Measurements from ENCODE around the gene SLC44A3.
"Not testable (repeated sequence)": the region's sequence is repeated elsewhere in the genome, so short reads cannot be mapped to it uniquely, and the experiment has no call there.

Gene SLC44A3

GRCh38 chr1:94836891-94837290 lies 16.7 kb downstream of the SLC44A3 start:
- DNase-seq (ENCODE audit: low read depth in 2 of 2): no peak

GRCh38 chr1:94840381-94840780 lies 20.2 kb downstream of the SLC44A3 start:
- not testable (repeated sequence) for DNase-seq (ENCODE audit: low read depth in 2 of 2)

- no peak for DNase-seq (ENCODE audit: low read depth in 2 of 2)
These were observed 20.7 kb downstream of the SLC44A3 start for GRCh38 chr1:94840808-94841207.

- DNase-seq (ENCODE audit: low read depth in 2 of 2): no peak
These were observed 23.3 kb downstream of the SLC44A3 start for GRCh38 chr1:94843430-94843829.

- DNase-seq (ENCODE audit: low read depth in 2 of 2): no peak
These were observed 23.7 kb downstream of the SLC44A3 start for GRCh38 chr1:94843846-94844245.

GRCh38 chr1:94846308-94846707 lies 26.2 kb downstream of the SLC44A3 start:
- DNase-seq (ENCODE audit: low read depth in 2 of 2): no peak

GRCh38 chr1:94851571-94851970 lies 31.4 kb downstream of the SLC44A3 start:
- DNase-seq (ENCODE audit: low read depth in 2 of 2): no peak

GRCh38 chr1:94852788-94853187 lies 32.6 kb downstream of the SLC44A3 start:
- DNase-seq (ENCODE audit: low read depth in 2 of 2): no peak

- peak; percentile 47 to 55 for DNase-seq (ENCODE audit: low read depth in 2 of 2)
These were observed 34.5 kb downstream of the SLC44A3 start for GRCh38 chr1:94854458-94855306.

- DNase-seq (ENCODE audit: low read depth in 2 of 2): no peak
These were observed 35.1 kb downstream of the SLC44A3 start for GRCh38 chr1:94855307-94855700.

GRCh38 chr1:94856004-94856403 lies 35.8 kb downstream of the SLC44A3 start:
- DNase-seq (ENCODE audit: low read depth in 2 of 2): no peak

GRCh38 chr1:94856868-94857267 lies 36.7 kb downstream of the SLC44A3 start:
- no peak for DNase-seq (ENCODE audit: low read depth in 2 of 2)

GRCh38 chr1:94858276-94858675 lies 38.1 kb downstream of the SLC44A3 start:
- no peak for DNase-seq (ENCODE audit: low read depth in 2 of 2)

GRCh38 chr1:94859174-94859573 lies 39.0 kb downstream of the SLC44A3 start:
- no peak for DNase-seq (ENCODE audit: low read depth in 2 of 2)

GRCh38 chr1:94862718-94863117 lies 42.6 kb downstream of the SLC44A3 start:
- DNase-seq (ENCODE audit: low read depth in 2 of 2): no peak

- DNase-seq (ENCODE audit: low read depth in 2 of 2): no peak
These were observed 43.2 kb downstream of the SLC44A3 start for GRCh38 chr1:94863297-94863911.

GRCh38 chr1:94863919-94864318 lies 43.8 kb downstream of the SLC44A3 start:
- no peak for DNase-seq (ENCODE audit: low read depth in 2 of 2)

- no peak for DNase-seq (ENCODE audit: low read depth in 2 of 2)
These were observed 44.7 kb downstream of the SLC44A3 start for GRCh38 chr1:94864821-94865220.

- DNase-seq (ENCODE audit: low read depth in 2 of 2): no peak
These were observed 45.2 kb downstream of the SLC44A3 start for GRCh38 chr1:94865360-94865759.

GRCh38 chr1:94866164-94866807 lies 46.1 kb downstream of the SLC44A3 start:
- no peak for DNase-seq (ENCODE audit: low read depth in 2 of 2)

GRCh38 chr1:94871031-94871430 lies 50.9 kb downstream of the SLC44A3 start:
- DNase-seq (ENCODE audit: low read depth in 2 of 2): no peak

GRCh38 chr1:94872771-94873495 lies 52.8 kb downstream of the SLC44A3 start:
- DNase-seq (ENCODE audit: low read depth in 2 of 2): no peak

Data from stimulated activated CD8-positive, alpha-beta memory T cell treated with anti-CD3 and anti-CD28 coated beads, Interleukin-15, amount 100 ng/mL, for 4 hours (primary cell).